ENCODE data around the gene FXYD2. TPM values are rescaled to one million over a fixed set of nuclear protein-coding genes. Genes with fewer than 3 reads are reported as not detected.

FXYD2 gene
- total and polyA plus RNA-seq, 9 of the 15 experiments (the other 6 are each of a cell fraction or from before 2014, with no cell fraction given): not detected

- Histone ChIP-seq H3K9me1 (ENCODE audit: control insufficient read depth, insufficient read depth, low read length) (no peaks in the 10 kb centered on the region), H3K4me3 (no peak overlapping the region), H3K9me3 (replicated peaks; ENCODE audit: control insufficient read depth, insufficient read depth, low read depth, low read length) (no peaks in the 10 kb centered on the region), H4K20me1 (replicated peaks; ENCODE audit: control insufficient read depth, insufficient read depth, low read length) (0 out of 2 replicates have a peak, but pooled peaks cover 3% of the 10 kb centered on the region), H3K79me2 (ENCODE audit: control insufficient read depth, insufficient read depth, low read length) (no peaks in the 10 kb centered on the region), H3K36me3 (ENCODE audit: control insufficient read depth, insufficient read depth, low read length) (no peaks in the 10 kb centered on the region), H3K27me3 (ENCODE audit: control insufficient read depth in 2 of 2, insufficient read depth in 2 of 2, low read length in 2 of 2) (peaks cover 23 to 64% of the 10 kb centered on the region in 2 experiments), H3K4me1 (replicated peaks in 1 of 2; ENCODE audit: control insufficient read depth in 2 of 2, insufficient read depth in 2 of 2, low read length in 2 of 2) (no peaks in the 10 kb centered on the region), H3K27ac (ENCODE audit: extremely low read depth, low read depth, low read length) (no peak overlapping the region), H2AFZ (ENCODE audit: low read depth, low read length) (no peak overlapping the region), H3K9ac (ENCODE audit: insufficient read depth in 1 of 2, low read depth in 2 of 2, low read length in 2 of 2) (no peak overlapping the region), H3K4me2 (ENCODE audit: insufficient read depth, low read length) (no peak overlapping the region)
- ChIA-PET POLR2A (interaction anchor here (1.4 kb wide), 1 partner anchor 87 kb away, joined by 3 read pairs; no protein-coding TSS in a partner anchor), CTCF (ENCODE audit: low intra/inter-chr PET ratio) (no interaction called here)
- in situ Hi-C loops (cut with MboI) (no loop called here), intact Hi-C loops (cut with micrococcal nuclease) (no loop called here)
- ATAC-seq (no peak), FAIRE-seq (no peak), DNase-seq (ENCODE audit: extremely low read depth in 1 of 4, low spot score in 3 of 4) (no peak)
- no TSS peak for BruUV-seq (replicated peaks)
- no peak for TF ChIP-seq ZBTB17 (CRISPR knock-in tag; IDR thresholded peaks at IDR 0.05)
- no peak for TF ChIP-seq DMBX1 (CRISPR knock-in tag; IDR thresholded peaks at IDR 0.05; ENCODE audit: borderline replicate concordance)
- no peak for TF ChIP-seq ZHX1 (conservative IDR thresholded peaks at IDR 0.05; ENCODE audit: low read length)
- no peak for TF ChIP-seq CTBP1 (IDR thresholded peaks at IDR 0.05; ENCODE audit: borderline replicate concordance)
- no peak for TF ChIP-seq SAFB2 (IDR thresholded peaks at IDR 0.05; ENCODE audit: borderline replicate concordance, low read depth, low read length, severe bottlenecking)
- TF ChIP-seq BDP1 (IDR thresholded peaks at IDR 0.05; ENCODE audit: insufficient read depth, insufficient read length): no peak
- TF ChIP-seq, protein P1, sequence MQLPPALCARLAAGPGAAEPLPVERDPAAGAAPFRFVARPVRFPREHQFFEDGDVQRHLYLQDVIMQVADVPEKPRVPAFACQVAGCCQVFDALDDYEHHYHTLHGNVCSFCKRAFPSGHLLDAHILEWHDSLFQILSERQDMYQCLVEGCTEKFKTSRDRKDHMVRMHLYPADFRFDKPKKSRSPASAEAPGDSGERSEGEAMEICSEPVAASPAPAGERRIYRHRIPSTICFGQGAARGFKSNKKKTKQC (CRISPR knock-in tag; IDR thresholded peaks at IDR 0.05): no peak
- TF ChIP-seq CHD4 (IDR thresholded peaks at IDR 0.05; ENCODE audit: insufficient read depth, insufficient replicate concordance, low read depth, low read length, poor library complexity, severe bottlenecking): no peak
- no peak for TF ChIP-seq HINFP (tag; conservative IDR thresholded peaks at IDR 0.05; ENCODE audit: low read depth)
- no peak for TF ChIP-seq ZNF277 (CRISPR knock-in tag; IDR thresholded peaks at IDR 0.05; ENCODE audit: borderline replicate concordance)
- no peak for TF ChIP-seq KLF10 (CRISPR knock-in tag; IDR thresholded peaks at IDR 0.05)
- no peak for TF ChIP-seq HDAC8 (tag; IDR thresholded peaks at IDR 0.05)
- WGBS (ENCODE audit: insufficient coverage, low coverage, missing lambda C conversion rate): 27% methylated on average over 1 of the region's 1 CpG
Measured at GRCh38 chr11:117863383-117863782, 38.8 kb upstream of the FXYD2 start.
